ENCODE data around the gene PLCH2. TPM values are rescaled to one million over a fixed set of nuclear protein-coding genes. Genes with fewer than 3 reads are reported as not detected.

Gene PLCH2
- total RNA-seq, 1 experiment from 2014 or later = 0.27 TPM

GRCh38 chr1:2483970-2484369 is 7.9 kb downstream of the PLCH2 start:
- Mint-ChIP-seq H3K27me3 (ENCODE audit: insufficient read depth, unreplicated experiment) (no peaks in the 10 kb centered on the region), H3K27ac (ENCODE audit: unreplicated experiment) (no peak overlapping the region), H3K4me3 (ENCODE audit: unreplicated experiment) (no peak overlapping the region), H3K36me3 (ENCODE audit: insufficient read depth, unreplicated experiment) (no peaks in the 10 kb centered on the region), H3K4me1 (ENCODE audit: low read depth, unreplicated experiment) (no peaks in the 10 kb centered on the region), H3K9me3 (ENCODE audit: unreplicated experiment) (no peaks in the 10 kb centered on the region)
- no peaks in the 10 kb centered on the region for H3K36me3 ChIP-seq (ENCODE audit: control insufficient read depth, insufficient read depth, low read length)
- no TSS peak for BruUV-seq (replicated peaks)
- intact Hi-C loops (cut with micrococcal nuclease; ENCODE audit: unreplicated experiment) = no loop called here
- TF ChIP-seq, protein P1, sequence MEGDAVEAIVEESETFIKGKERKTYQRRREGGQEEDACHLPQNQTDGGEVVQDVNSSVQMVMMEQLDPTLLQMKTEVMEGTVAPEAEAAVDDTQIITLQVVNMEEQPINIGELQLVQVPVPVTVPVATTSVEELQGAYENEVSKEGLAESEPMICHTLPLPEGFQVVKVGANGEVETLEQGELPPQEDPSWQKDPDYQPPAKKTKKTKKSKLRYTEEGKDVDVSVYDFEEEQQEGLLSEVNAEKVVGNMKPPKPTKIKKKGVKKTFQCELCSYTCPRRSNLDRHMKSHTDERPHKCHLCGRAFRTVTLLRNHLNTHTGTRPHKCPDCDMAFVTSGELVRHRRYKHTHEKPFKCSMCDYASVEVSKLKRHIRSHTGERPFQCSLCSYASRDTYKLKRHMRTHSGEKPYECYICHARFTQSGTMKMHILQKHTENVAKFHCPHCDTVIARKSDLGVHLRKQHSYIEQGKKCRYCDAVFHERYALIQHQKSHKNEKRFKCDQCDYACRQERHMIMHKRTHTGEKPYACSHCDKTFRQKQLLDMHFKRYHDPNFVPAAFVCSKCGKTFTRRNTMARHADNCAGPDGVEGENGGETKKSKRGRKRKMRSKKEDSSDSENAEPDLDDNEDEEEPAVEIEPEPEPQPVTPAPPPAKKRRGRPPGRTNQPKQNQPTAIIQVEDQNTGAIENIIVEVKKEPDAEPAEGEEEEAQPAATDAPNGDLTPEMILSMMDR (IDR thresholded peaks at IDR 0.05; ENCODE audit: insufficient read depth in 1 of 2, low read depth in 1 of 2, low read length in 1 of 2, severe bottlenecking in 1 of 2, unreplicated experiment in 1 of 2) = no peak
- no peaks in the 10 kb centered on the region; the same call in 1 of the 2 replicates for H3K9me3 ChIP-seq
- H3K4me3 ChIP-seq (ENCODE audit: low read depth, low read length) = no peak overlapping the region
- H3K4me1 ChIP-seq = no peaks in the 10 kb centered on the region
- no peaks in the 10 kb centered on the region for H3K27me3 ChIP-seq (replicated peaks; ENCODE audit: control insufficient read depth, insufficient read depth, low read length)
- POLR2A ChIA-PET = no interaction called here
- CTCF ChIA-PET = no interaction called here
- no peak for DNase-seq

DNA sequence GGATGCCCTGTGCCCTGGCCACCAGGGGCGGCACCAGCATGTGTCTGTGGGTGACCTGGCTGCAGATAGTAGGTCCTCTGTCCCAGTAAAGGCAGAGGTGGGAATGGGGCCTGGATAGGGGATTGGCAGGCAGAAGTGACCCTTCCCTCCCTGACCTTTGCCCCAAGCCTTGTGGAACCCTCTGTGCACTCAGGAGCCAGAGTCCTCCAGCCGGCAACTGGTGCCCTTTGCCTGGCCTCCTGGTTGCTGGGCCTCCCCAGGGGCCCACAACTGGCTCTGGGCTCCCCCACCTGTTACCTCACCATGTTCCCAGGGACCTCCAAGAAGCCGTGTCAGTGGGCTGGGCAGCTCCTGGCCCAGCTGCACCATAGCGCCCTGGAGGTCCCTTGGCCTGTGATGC is 10.0 kb downstream of the PLCH2 start:
- Histone ChIP-seq H3K4me3 (ENCODE audit: low read depth, low read length) (no peak overlapping the region), H3K27me3 (replicated peaks; ENCODE audit: control insufficient read depth, insufficient read depth, low read length) (no peaks in the 10 kb centered on the region), H3K36me3 (ENCODE audit: control insufficient read depth, insufficient read depth, low read length) (no peaks in the 10 kb centered on the region), H3K4me1 (no peaks in the 10 kb centered on the region), H3K9me3 (no peaks in the 10 kb centered on the region; the same call in 1 of the 2 replicates)
- Mint-ChIP-seq H3K4me3 (ENCODE audit: unreplicated experiment) (no peak overlapping the region), H3K27me3 (ENCODE audit: insufficient read depth, unreplicated experiment) (no peaks in the 10 kb centered on the region), H3K9me3 (ENCODE audit: unreplicated experiment) (no peaks in the 10 kb centered on the region), H3K27ac (ENCODE audit: unreplicated experiment) (no peak overlapping the region), H3K4me1 (ENCODE audit: low read depth, unreplicated experiment) (no peaks in the 10 kb centered on the region), H3K36me3 (ENCODE audit: insufficient read depth, unreplicated experiment) (no peaks in the 10 kb centered on the region)
- CTCF ChIA-PET = no interaction called here
- intact Hi-C loops (cut with micrococcal nuclease; ENCODE audit: unreplicated experiment) = no loop called here
- no peak for DNase-seq
- no TSS peak for BruUV-seq (replicated peaks)
- TF ChIP-seq, protein P1 (IDR thresholded peaks at IDR 0.05; ENCODE audit: insufficient read depth in 1 of 2, low read depth in 1 of 2, low read length in 1 of 2, severe bottlenecking in 1 of 2, unreplicated experiment in 1 of 2) = no peak
- POLR2A ChIA-PET = no interaction called here

DNA sequence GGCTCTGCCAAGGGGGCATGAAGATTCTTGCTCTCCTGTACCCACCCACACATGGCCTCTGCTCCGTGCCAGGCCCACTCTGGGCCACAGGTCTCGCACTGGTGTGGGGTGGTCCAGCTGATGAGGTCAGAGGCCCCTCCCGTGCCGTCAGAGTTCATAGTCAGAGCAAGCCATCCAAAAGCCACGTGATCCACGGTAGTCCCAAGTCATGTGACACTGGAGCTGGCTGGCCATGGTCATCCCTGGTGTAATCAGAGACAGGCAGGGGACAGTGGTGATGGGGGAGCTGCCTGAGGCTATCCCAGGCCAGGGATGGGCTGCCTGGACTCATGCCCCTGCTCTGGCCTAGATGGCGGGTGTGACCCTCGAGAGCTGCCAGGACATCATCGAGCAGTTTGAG is 10.5 kb downstream of the PLCH2 start:
- Mint-ChIP-seq H3K4me3 (ENCODE audit: unreplicated experiment) (no peak overlapping the region), H3K9me3 (ENCODE audit: unreplicated experiment) (no peaks in the 10 kb centered on the region), H3K36me3 (ENCODE audit: insufficient read depth, unreplicated experiment) (no peaks in the 10 kb centered on the region), H3K27me3 (ENCODE audit: insufficient read depth, unreplicated experiment) (no peaks in the 10 kb centered on the region), H3K27ac (ENCODE audit: unreplicated experiment) (no peak overlapping the region), H3K4me1 (ENCODE audit: low read depth, unreplicated experiment) (no peaks in the 10 kb centered on the region)
- intact Hi-C loops (cut with micrococcal nuclease; ENCODE audit: unreplicated experiment) = no loop called here
- Histone ChIP-seq H3K27me3 (replicated peaks; ENCODE audit: control insufficient read depth, insufficient read depth, low read length) (no peaks in the 10 kb centered on the region), H3K4me1 (no peaks in the 10 kb centered on the region), H3K9me3 (no peaks in the 10 kb centered on the region; the same call in 1 of the 2 replicates), H3K4me3 (ENCODE audit: low read depth, low read length) (no peak overlapping the region), H3K36me3 (ENCODE audit: control insufficient read depth, insufficient read depth, low read length) (no peaks in the 10 kb centered on the region)
- CTCF ChIA-PET = no interaction called here
- DNase-seq = no peak
- BruUV-seq (replicated peaks) = no TSS peak
- POLR2A ChIA-PET = no interaction called here
- TF ChIP-seq, protein P1 (IDR thresholded peaks at IDR 0.05; ENCODE audit: insufficient read depth in 1 of 2, low read depth in 1 of 2, low read length in 1 of 2, severe bottlenecking in 1 of 2, unreplicated experiment in 1 of 2) = no peak
